ENCODE results near the gene CYP2W1. TPM values are rescaled to one million over a fixed set of nuclear protein-coding genes. Genes with fewer than 3 reads are reported as not detected.

CYP2W1 gene
- total RNA-seq, 2 experiments from 2014 or later = not detected

DNA sequence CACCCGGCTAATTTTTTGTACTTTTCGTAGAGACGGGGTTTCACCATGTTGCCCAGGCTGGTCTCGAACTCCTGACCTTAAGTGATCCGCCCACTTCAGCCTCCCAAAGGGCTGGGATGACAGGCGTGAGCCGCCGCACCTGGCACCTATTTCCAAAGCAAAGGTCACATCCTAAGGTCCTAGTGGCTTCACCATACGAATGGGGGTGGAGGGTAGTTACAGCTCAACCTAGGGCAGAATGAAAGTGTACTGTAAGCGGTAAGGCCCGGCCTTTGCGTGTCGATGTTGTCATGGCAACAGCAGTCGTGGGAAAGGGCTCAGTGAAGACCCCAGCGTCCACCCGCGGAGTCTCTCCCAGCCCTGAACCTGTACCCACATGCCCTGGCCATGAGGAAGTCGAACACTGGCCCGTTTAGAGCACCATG lies 6.1 kb upstream of the CYP2W1 start:
- ATAC-seq (ENCODE audit: poor library complexity) = no peak
- H3K4me3 ChIP-seq (ENCODE audit: low read length) = no peak overlapping the region
- H3K36me3 Mint-ChIP-seq (ENCODE audit: low read depth) = peaks cover 17% of the 10 kb centered on the region
- H3K27me3 Mint-ChIP-seq = no peaks in the 10 kb centered on the region
- peaks cover 0 to 6% of the 10 kb centered on the region in 2 experiments for H3K9me3 ChIP-seq (ENCODE audit: control insufficient read depth in 1 of 2, insufficient read depth in 1 of 2, low read length in 2 of 2)
- H3K4me1 ChIP-seq (ENCODE audit: insufficient read depth, low read length) = peaks cover 22% of the 10 kb centered on the region
- peaks cover 11% of the 10 kb centered on the region for H3K4me1 Mint-ChIP-seq (ENCODE audit: low read depth)
- no peak overlapping the region for H3K27ac Mint-ChIP-seq
- no peaks in the 10 kb centered on the region for H3K27me3 ChIP-seq (ENCODE audit: control insufficient read depth in 1 of 2, insufficient read depth in 2 of 2, low read length in 2 of 2)
- no peak overlapping the region for H3K27ac ChIP-seq (ENCODE audit: low read depth in 1 of 2, low read length in 2 of 2)
- intact Hi-C loops (cut with DNase I, micrococcal nuclease) = loop anchor here in 1 of 2 experiments (5.0 kb wide), 2 partner anchors 70 to 160 kb away; a partner anchor contains a TSS
- TF ChIP-seq, protein P1, sequence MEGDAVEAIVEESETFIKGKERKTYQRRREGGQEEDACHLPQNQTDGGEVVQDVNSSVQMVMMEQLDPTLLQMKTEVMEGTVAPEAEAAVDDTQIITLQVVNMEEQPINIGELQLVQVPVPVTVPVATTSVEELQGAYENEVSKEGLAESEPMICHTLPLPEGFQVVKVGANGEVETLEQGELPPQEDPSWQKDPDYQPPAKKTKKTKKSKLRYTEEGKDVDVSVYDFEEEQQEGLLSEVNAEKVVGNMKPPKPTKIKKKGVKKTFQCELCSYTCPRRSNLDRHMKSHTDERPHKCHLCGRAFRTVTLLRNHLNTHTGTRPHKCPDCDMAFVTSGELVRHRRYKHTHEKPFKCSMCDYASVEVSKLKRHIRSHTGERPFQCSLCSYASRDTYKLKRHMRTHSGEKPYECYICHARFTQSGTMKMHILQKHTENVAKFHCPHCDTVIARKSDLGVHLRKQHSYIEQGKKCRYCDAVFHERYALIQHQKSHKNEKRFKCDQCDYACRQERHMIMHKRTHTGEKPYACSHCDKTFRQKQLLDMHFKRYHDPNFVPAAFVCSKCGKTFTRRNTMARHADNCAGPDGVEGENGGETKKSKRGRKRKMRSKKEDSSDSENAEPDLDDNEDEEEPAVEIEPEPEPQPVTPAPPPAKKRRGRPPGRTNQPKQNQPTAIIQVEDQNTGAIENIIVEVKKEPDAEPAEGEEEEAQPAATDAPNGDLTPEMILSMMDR (IDR thresholded peaks at IDR 0.05) = no peak
- DNase-seq = no peak
- ChIA-PET POLR2A (interaction anchor here (0.8 kb wide), 1 partner anchor 497 kb away, joined by 5 read pairs; no protein-coding TSS in a partner anchor), CTCF (interaction anchor here (0.6 to 5.4 kb wide), 2 partner anchors 16 kb away, joined by 3 to 57 read pairs; no protein-coding TSS in a partner anchor)
- H3K36me3 ChIP-seq (ENCODE audit: insufficient read depth, low read length) = peaks cover 14% of the 10 kb centered on the region
- H3K4me3 Mint-ChIP-seq = peak overlapping the region; percentile 48
- no peaks in the 10 kb centered on the region for H3K9me3 Mint-ChIP-seq

DNA sequence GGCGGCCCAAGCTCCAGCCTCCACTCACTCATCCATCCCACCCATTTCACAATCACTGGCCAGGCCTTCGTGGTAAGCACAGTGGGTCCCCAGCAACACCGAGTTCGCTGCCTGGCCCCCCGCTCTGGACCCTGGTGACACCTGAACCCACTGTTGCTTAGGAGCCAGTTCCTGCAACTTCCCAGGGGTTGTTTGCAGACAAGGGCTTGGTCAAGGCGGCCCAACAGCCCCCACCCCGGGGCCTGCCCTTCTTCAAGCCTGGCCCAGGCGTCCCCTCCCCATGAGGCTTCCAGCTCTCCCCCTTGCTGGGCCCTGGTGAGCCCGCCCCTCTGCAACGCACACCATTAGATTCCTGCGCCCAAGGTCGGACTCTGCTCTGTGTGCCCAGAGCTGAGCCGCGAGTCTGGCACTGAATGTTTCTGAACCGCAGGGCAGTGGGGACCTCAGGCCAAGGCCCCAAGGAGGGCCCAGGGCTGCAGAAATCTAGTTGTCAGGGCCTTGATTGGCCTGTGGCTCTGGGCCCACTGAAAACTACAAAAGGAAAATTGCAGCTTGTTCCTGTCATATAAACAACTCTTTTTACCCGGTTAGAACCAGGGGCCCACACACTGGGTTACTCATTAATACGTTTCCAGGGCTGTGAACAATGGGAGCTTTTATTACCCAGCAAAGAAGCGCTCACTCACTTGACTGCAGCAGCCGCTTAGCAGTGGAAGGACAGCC lies 5.5 kb upstream of the CYP2W1 start:
- Mint-ChIP-seq H3K4me3 (peak overlapping the region; percentile 60), H3K36me3 (ENCODE audit: low read depth) (peaks cover 11% of the 10 kb centered on the region), H3K4me1 (ENCODE audit: low read depth) (peaks cover 11% of the 10 kb centered on the region), H3K9me3 (no peaks in the 10 kb centered on the region), H3K27ac (no peak overlapping the region), H3K27me3 (no peaks in the 10 kb centered on the region)
- H3K4me1 ChIP-seq (ENCODE audit: insufficient read depth, low read length) = peaks cover 22% of the 10 kb centered on the region
- no peak overlapping the region for H3K27ac ChIP-seq (ENCODE audit: low read depth in 1 of 2, low read length in 2 of 2)
- intact Hi-C loops (cut with DNase I, micrococcal nuclease) = loop anchor here in 1 of 2 experiments (5.0 kb wide), 2 partner anchors 70 to 160 kb away; a partner anchor contains a TSS
- TF ChIP-seq, protein P1 (IDR thresholded peaks at IDR 0.05) = no peak
- DNase-seq (no peak), ATAC-seq (ENCODE audit: poor library complexity) (no peak)
- peaks cover 0 to 6% of the 10 kb centered on the region in 2 experiments for H3K9me3 ChIP-seq (ENCODE audit: control insufficient read depth in 1 of 2, insufficient read depth in 1 of 2, low read length in 2 of 2)
- ChIA-PET POLR2A (no interaction called here), CTCF (interaction anchor here (0.6 to 1.8 kb wide), 2 partner anchors 15 to 16 kb away, joined by 3 to 12 read pairs; no protein-coding TSS in a partner anchor)
- H3K27me3 ChIP-seq (ENCODE audit: control insufficient read depth in 1 of 2, insufficient read depth in 2 of 2, low read length in 2 of 2) = no peaks in the 10 kb centered on the region
- H3K4me3 ChIP-seq (ENCODE audit: low read length) = no peak overlapping the region
- peaks cover 8% of the 10 kb centered on the region for H3K36me3 ChIP-seq (ENCODE audit: insufficient read depth, low read length)

GRCh38 chr7:978049-978346 lies 5.0 kb upstream of the CYP2W1 start:
- intact Hi-C loops (cut with DNase I, micrococcal nuclease) = loop anchor here in 1 of 2 experiments (5.0 kb wide), 2 partner anchors 69 to 159 kb away; a partner anchor contains a TSS
- peaks cover 11% of the 10 kb centered on the region for H3K4me1 Mint-ChIP-seq (ENCODE audit: low read depth)
- DNase-seq (no peak), ATAC-seq (ENCODE audit: poor library complexity) (no peak)
- H3K36me3 Mint-ChIP-seq (ENCODE audit: low read depth) = peaks cover 8% of the 10 kb centered on the region
- TF ChIP-seq, protein P1 (IDR thresholded peaks at IDR 0.05) = no peak
- H3K4me3 Mint-ChIP-seq = peak overlapping the region; percentile 60
- no peaks in the 10 kb centered on the region for H3K27me3 Mint-ChIP-seq
- Histone ChIP-seq H3K4me3 (ENCODE audit: low read length) (no peak overlapping the region), H3K9me3 (ENCODE audit: control insufficient read depth in 1 of 2, insufficient read depth in 1 of 2, low read length in 2 of 2) (peaks cover 0 to 6% of the 10 kb centered on the region in 2 experiments), H3K27ac (ENCODE audit: low read depth in 1 of 2, low read length in 2 of 2) (no peak overlapping the region), H3K4me1 (ENCODE audit: insufficient read depth, low read length) (peaks cover 22% of the 10 kb centered on the region), H3K27me3 (ENCODE audit: control insufficient read depth in 1 of 2, insufficient read depth in 2 of 2, low read length in 2 of 2) (no peaks in the 10 kb centered on the region), H3K36me3 (ENCODE audit: insufficient read depth, low read length) (peaks cover 3% of the 10 kb centered on the region)
- CTCF ChIA-PET = interaction anchor here (1.8 kb wide), 1 partner anchor 15 kb away, joined by 12 read pairs; no protein-coding TSS in a partner anchor
- no peak overlapping the region for H3K27ac Mint-ChIP-seq
- POLR2A ChIA-PET = no interaction called here
- H3K9me3 Mint-ChIP-seq = no peaks in the 10 kb centered on the region

Measured in CD4-positive, alpha-beta T cell (primary cell).